SKM-1 treated with dmso at 0.1 percent for 144 hours (cell line): ENCODE data around the gene OR5M3.

Source experiments
- DNase-seq: peaks from one replicate; lab custom pipeline; 2025; ENCODE audit not compliant: unreplicated experiment; lab: John Stamatoyannopoulos, UW

The OR5M3 gene

DNA sequence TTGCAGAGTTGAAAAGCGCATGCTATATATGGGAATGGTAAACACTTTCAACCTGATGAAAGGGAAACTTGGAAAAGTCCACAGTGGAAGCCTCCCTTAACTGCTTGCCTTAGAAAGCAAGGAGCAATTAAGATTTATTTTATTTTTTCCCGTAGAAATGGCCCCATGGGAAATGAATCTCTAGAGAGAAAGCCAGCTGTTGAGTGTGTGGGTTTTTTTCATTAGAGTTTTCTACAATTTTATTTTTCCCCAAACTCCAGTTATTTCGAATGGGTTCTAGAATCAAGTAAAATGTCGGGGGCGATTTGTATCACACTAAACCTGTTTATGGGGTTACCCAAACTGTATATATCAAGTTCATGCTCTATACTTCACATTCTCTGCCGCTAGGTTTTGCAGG lies at the start of gene OR5M3:
Gene OR5M3 (minus strand): TSS at position 101 of the 400 bp plus-strand sequence. CDS start 2,855 bp downstream, outside the sequence.
- DNase-seq: no peak

DNA sequence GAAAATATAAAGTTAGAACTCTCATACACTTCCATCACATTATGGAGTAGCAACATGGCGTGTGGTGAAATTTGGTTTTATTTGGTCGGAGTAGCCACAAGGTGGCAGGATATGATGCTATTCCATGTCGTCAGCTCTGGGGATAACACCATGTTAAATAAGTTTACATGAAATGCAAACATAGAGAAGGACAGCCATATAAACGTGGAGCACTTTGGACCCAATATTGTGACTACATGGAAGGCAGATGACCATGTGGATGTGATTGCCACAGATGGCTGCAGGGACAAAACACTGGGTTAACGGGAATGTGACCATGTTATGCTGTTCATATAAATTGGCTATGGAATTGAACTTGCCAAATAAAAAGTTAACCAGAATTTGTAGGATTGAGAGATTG lies 48.9 kb upstream of the OR5M3 start:
- DNase-seq: no peak

DNA sequence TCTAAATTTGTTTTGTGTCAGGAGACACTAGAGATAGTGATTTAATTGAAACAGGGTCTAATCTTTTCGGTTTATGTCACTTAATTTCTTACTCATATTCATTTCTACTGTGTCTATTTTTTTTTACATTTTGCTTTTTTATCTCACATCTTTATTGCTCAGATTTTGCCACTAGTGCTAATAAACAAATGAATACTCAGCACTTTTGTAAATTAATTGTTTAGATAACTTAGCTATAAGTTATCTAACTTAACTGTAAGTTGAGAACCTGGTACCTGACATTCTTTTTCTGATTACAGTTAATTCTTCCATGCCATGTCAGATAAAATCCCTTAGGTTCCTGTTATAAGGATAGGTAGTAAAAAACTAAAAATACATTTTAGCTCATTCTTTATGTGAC lies 40.1 kb upstream of the OR5M3 start:
- DNase-seq: no peak

DNA sequence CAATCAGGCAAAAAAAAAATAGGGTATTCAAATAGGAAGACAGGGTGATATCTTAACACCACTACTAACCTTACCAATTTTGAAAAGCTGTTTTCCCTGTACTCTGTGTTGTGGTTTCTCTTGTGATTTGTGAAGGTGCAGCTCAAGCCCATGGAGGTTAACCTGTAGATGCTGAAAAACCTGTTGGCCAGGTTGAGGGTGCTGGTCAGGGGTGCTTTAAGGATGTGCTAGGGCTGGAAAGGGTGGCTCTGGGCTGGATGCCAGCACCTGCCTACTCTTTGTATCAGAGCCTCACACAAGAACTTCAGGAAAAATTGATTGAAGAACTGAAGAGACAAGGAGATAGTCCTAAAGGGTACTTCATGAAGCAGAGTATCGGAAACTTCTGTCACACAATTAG lies 36.3 kb upstream of the OR5M3 start:
- no peak for DNase-seq

DNA sequence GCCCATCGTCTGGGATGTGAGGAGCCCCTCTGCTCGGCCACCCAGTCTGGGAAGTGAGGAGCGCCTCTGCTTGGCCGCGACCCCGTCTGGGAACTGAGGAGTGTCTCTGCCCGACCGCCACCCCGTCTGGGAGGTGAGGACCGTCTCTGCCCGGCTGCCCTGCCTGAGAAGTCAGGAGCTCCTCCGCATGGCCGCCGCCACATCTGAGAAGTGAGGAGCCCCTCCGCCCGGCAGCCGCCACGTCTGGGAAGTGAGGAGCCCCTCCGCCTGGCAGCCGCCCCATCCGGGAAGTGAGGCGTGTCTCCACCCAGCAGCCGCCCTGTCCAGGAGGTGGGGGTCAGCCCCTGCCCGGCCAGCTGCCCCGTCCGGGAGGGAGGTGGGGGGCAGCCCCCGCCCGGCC lies 23.9 kb upstream of the OR5M3 start:
- DNase-seq: no peak

DNA sequence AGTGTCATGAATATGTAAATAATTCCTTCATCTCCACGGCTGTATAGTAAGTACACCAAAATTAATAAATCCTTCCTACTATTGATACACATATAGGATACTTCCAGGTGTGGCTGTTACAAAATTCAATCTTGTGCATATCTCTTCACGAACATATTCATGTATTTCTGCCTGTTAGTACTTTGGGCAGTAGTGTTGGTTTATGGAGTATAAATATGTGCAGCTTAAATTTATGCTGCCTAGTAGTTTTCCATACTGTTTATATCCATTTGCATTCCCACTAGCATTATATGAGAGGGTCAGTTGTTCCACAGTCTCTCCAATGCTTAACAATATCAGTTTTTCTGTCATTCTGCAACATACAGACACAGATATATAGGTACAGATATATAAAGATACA lies 22.0 kb upstream of the OR5M3 start:
- no peak for DNase-seq

DNA sequence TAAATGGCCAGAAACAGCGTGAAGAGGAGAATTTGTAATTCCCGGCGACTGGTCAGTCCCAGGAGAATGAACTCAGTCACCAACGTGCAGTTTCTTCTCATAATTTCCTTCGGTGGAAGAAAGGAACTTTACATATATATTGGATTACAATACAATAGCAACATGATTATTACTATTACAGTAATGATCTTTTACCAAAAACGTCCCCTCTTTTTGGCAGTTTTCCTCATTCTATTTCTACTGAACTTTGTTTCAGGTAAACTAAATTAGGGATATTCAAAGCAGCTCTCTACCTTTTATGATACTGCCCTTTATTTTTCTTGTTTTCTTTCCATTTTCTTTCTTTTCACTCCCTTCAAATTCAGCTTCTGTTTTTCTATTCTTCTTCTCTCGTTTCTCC lies 18.1 kb upstream of the OR5M3 start, which contains the start of gene OR5M8:
Gene OR5M8 (minus strand): TSS at position 101 of the 400 bp plus-strand sequence. CDS start 0 bp downstream, at position 101.
- DNase-seq: no peak

DNA sequence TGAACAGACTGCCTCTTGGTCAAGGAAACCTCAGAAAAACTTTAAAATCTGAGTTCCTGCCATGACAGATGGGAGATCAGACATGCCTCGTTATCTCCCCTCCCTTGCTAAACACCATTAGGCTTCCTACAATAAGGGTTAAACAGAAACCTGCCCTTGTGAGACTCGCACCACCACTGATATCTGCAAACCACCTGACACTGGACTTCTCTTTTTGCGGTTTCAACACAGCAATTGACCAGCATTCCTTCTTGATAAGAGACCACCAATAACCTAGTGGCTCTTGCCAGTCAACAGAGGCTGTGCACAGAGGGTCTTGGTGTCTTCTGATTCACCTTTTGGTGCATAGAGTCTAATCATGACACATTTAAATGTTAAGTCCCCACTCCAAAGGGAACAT lies 13.6 kb upstream of the OR5M3 start:
- no peak for DNase-seq

DNA sequence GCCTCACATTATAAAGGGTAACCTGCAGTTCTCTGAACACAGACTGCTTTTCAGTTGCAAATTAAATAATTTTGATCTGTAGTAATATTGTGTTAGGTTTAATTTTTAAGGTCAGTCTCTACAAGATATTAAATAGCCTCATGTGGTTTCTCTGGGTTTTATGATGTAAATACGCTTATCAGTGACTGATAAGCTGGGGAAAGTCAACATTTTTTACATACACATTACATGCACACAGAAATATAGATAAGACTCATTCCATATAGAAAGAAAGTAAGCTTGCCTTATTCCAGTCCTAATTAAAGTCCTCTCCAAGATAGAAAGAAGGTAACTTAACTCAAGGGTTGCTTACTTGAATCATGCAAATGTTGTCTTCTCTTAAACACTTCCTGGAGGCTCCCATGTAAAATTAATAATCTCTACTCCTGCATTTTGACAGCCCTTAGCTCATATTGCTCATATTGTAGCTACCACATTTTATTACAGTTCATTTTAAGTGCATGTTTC lies 1.6 kb upstream of the OR5M3 start:
- DNase-seq: no peak

DNA sequence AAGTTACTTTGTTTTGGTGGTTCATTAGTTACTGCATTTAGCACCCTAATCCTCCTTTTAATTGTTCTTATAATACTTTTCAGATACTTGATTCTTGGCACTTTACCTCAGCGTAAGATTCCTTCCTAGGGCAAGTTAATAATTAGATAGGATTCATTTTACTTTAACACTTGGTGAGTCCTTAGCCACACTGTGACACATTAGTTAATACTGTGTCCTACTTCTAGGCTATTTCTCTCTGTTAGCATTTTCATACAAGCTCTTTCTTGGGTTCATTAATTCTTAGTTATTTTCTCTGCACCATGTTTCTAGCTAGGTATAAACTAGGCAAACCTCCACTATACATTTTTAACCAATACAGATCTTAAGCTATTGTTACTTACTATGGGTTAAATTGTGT lies 16.1 kb downstream of the OR5M3 start:
- no peak for DNase-seq

DNA sequence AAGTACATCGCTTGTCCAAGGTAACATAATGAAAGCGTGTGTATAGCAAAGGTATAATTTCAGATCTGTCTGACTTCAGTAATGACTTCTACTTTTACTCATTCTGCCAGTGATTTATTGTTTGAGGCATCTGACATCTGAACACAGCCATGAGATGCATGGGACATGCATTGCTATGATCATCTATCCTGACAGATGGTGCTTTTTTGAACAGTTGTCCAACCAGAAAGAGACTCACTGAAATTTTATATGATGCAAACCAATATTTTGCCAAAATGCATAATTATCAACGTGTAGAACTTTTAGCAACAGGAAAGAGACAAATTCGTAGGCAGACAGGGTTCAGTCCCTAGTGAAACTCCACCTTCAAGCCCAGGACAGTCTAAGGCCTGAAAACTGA lies 19.6 kb downstream of the OR5M3 start:
- no peak for DNase-seq
